NCI-H82 treated with DMSO at 0.1 percent for 48 hours (cell line): Measurements from ENCODE around the gene NBPF12.
"Not testable (repeated sequence)": the region's sequence is repeated elsewhere in the genome, so short reads cannot be mapped to it uniquely, and the experiment has no call there.

Source experiments
- DNase-seq: peaks from one replicate; lab custom pipeline; 2025; ENCODE audit not compliant: unreplicated experiment; lab: John Stamatoyannopoulos, UW

The NBPF12 gene, protein sequence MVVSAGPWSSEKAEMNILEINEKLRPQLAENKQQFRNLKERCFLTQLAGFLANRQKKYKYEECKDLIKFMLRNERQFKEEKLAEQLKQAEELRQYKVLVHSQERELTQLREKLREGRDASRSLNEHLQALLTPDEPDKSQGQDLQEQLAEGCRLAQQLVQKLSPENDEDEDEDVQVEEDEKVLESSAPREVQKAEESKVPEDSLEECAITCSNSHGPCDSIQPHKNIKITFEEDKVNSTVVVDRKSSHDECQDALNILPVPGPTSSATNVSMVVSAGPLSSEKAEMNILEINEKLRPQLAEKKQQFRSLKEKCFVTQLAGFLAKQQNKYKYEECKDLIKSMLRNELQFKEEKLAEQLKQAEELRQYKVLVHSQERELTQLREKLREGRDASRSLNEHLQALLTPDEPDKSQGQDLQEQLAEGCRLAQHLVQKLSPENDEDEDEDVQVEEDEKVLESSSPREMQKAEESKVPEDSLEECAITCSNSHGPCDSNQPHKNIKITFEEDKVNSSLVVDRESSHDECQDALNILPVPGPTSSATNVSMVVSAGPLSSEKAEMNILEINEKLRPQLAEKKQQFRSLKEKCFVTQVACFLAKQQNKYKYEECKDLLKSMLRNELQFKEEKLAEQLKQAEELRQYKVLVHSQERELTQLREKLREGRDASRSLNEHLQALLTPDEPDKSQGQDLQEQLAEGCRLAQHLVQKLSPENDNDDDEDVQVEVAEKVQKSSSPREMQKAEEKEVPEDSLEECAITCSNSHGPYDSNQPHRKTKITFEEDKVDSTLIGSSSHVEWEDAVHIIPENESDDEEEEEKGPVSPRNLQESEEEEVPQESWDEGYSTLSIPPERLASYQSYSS (N-terminal part only)

GRCh38 chr1:146938242-146938902, at the start of gene NBPF12:
Gene NBPF12, plus strand, starts transcription at chr1:146938324. Its CDS starts 21,820 bp downstream, at chr1:146960144.
- peak; percentile 62 for DNase-seq

DNA sequence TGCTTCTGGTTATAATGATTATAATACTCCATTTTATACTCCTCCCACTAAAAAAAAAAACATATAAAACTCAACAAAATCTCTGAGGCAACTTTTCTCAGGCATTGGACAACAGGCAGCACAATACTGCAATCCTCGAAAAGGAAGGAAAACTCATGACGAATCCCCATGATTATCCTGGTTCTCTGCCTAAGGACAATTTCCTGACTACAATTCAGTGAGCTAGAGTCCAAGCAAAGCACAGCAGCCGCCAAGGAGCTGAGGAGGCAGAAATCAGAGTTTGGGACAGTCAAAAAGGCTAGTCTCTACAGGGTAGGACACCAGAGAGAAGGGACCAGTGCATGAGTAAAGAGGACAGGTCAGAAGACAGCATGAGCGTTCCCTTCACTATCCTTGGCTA, 46.8 kb upstream of the NBPF12 start:
- DNase-seq: not testable (repeated sequence)

- not testable (repeated sequence) for DNase-seq
Observed at GRCh38 chr1:146892331-146892730, 45.8 kb upstream of the NBPF12 start.

DNA sequence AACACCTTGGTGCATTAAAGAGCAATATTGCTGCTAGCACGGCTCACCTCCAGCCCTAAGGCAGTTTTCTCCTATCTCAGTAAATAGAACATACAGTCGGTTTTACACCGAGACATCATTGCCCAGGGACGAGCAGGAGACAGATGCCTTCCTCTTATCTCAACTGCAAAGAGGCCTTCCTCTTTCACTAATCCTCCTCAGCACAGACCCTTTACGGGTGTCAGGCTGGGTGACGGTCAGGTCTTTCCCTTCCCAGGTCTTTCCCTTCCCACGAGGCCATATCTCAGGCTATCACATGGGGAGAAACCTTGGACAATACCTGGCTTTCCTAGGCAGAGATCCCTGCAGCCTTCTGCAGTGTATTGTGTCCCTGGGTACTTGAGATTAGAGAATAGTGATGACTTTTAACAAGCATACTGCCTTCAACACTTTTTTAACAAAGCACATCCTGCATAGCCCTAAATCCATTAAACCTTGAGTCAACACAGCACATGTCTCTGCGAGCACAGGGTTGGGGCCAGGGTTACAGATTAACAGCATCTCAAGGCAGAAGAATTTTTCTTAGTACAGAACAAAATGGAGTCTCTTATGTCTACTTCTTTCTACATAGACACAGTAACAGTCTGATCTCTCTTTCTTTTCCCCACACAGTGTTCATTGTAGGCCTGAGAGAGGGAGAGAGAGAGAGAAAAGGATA, 30.4 kb upstream of the NBPF12 start:
- not testable (repeated sequence) for DNase-seq

GRCh38 chr1:146912975-146913374, 25.1 kb upstream of the NBPF12 start:
- not testable (repeated sequence) for DNase-seq

- not testable (repeated sequence) for DNase-seq
Observed at GRCh38 chr1:146920811-146921210, 17.3 kb upstream of the NBPF12 start.

- not testable (repeated sequence) for DNase-seq
Observed at GRCh38 chr1:146922614-146923013, 15.5 kb upstream of the NBPF12 start.

GRCh38 chr1:146924106-146924505, 14.0 kb upstream of the NBPF12 start:
- not testable (repeated sequence) for DNase-seq

DNA sequence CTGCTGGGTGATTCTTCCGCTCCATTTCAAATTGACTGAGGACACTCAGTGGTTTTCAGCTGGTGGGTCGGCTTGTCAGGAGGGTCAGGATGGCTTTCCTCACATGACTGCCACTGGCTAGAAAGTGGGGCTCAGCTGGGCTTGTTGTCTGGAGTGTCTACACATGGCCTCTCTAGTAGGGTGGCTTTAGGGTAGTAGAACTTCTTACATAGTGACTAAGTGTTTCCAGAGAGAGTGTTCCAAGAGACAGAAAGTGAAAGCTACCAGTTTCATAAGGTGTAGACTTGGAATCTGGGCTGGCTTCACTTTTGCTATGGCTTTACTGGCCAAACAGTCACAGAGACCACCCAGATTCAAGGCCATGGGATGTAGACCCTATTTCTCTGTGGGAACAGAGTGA, 11.7 kb upstream of the NBPF12 start:
- not testable (repeated sequence) for DNase-seq

GRCh38 chr1:146930225-146930624, 7.9 kb upstream of the NBPF12 start:
- not testable (repeated sequence) for DNase-seq

DNA sequence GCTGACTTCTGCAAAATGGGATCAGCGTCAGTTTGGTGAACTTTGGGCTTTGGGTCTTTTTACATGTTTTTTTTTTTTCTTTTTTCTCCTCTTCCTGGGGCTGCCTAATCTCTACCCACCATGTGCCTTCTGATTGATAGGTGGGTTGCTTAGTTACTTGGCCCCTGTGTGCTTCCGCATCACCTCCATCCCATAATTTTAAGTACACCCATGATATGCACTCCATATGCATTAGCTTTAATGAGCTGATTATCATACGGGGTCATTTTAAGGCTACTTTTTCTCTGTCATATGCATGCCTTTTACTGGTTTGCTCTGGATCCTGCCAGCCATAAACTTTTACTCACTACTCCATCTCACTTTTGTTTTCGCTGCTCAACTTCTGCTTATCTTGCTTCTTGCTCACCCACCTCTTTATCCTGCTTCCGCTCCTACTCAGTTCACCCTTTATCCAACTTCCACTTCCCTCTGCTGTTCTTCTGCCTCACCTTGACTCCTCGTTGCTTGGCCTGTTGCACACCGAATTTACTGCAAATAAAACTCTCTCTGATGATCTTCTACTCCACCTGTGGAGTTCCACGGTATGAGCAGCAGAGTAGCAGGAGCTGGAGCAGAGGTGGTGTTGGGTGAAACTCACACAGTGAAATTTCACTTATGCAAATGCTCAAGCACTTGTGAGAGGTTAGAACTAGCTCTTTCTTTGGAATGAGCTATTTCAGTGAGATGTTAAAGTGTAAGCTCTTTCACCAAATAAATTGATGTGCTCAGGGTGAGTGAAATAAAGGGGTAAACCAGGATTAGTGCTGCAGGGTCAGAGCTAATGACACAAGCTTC, 3.5 kb upstream of the NBPF12 start:
- not testable (repeated sequence) for DNase-seq

DNA sequence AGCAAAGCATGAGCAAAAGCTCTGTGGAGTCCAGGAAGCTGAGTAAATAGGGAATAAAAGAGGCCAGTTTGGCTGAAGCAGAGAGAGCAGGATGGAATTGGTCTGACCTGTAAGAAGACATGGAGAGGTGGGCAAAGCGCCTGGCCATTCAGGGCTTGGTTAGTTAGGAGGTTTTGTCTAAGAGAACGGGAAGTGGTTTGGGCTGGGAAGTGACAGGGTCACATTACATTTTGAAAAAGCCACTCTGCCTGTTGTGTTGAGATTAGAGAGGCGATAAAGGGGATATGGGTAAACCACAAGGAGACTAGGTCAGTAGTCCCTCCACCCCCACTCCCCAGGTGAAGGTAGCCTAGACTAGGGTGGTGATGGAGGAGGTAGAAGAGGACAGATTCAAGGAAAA, 662 bp upstream of the NBPF12 start:
- DNase-seq: not testable (repeated sequence)

DNA sequence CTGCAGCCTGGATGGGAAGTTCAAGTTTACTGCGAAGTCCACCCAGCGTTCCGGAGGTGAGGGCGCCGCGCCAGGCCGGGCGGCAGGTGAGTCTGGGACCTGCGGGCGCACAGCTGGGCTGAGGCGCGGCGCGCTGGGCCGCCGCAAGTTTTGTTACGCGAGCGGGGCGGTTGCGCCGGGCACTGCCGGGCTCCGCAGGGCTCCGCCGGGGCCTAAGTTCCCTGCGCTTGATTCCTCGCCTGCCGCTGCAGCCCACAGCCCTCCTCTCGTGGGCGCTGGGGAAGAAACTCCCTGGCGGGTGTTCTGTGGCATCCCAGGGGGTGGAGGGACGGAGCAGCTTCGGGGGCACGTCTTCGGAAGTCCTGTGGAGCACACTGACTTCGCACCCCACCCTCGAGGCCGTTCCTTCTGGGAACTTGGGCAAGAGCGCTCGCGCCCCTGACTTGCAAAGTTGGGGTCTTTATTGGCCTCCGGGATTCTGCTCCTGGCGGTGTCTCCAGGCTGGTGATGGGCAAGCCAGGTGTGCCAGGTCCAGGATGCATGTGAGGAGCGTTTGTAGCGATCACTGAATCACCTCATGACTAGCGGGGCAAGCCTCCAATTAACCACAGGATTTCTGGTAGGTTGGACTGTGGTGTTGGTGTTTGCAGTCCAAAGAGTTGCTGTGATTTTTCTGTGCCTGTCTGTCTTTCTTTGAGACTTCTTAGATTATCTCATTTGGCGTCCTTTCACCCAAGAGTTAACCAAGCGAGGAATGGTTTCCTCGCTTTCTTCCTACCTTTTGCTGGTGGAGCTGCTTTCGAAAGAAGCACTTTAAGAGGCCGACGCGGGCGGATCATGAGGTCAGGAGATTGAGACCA, 1.0 kb downstream of the NBPF12 start:
- not testable (repeated sequence) for DNase-seq

- DNase-seq: not testable (repeated sequence)
Observed at GRCh38 chr1:146940293-146940692, 2.2 kb downstream of the NBPF12 start.

DNA sequence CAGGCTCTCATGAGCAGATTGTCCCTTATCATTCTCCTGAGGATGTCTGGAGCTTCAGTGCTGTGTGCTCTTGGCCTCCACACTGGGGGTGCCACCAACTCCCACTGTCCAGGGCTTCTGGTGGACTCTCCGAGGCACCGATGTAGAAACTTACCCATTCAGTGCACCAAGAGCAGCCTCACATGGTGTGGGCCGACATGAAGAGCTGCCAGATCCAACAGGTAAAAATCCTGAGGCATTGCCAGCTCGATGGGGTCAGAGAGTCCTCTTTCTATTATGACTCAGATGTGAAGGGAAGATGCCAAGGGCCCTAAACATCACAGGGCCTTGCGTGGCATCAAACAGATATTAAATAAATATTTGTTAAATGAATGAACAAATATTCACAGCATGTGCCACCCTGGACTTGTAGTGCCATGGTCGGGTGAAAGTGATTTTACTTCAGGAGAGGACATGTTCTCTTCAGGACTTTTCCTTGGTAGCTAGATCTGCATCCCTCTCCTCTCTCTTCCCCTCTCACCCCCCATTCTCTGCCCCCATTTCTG, 5.3 kb downstream of the NBPF12 start:
- DNase-seq: not testable (repeated sequence)

GRCh38 chr1:146948127-146948526, 10.0 kb downstream of the NBPF12 start:
- not testable (repeated sequence) for DNase-seq

GRCh38 chr1:146964340-146964739, 26.2 kb downstream of the NBPF12 start:
- not testable (repeated sequence) for DNase-seq

DNA sequence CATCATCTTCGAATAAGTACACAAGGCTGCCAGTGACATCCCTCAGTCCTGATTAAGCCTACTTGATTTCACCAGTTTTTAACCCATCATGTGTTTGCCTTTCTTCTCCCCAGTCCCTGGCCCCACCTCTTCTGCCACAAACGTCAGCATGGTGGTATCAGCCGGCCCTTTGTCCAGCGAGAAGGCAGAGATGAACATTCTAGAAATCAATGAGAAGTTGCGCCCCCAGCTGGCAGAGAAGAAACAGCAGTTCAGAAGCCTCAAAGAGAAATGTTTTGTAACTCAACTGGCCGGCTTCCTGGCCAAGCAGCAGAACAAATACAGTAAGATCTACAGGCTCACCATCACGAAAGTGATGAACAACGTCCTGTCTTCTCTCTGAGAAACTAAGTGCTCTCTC, 28.2 kb downstream of the NBPF12 start:
- DNase-seq: not testable (repeated sequence)
